Measurements from ENCODE around the gene CLIP1. TPM values are rescaled to one million over a fixed set of nuclear protein-coding genes. Genes with fewer than 3 reads are reported as not detected.
A peak's percentile ranks its signal among the peaks of the same experiment; 100 is the strongest.
"Not testable (repeated sequence)": the region's sequence is repeated elsewhere in the genome, so short reads cannot be mapped to it uniquely, and the experiment has no call there.

The CLIP1 gene
- total RNA-seq, 1 donor from 2014 or later: 59.1 TPM

DNA sequence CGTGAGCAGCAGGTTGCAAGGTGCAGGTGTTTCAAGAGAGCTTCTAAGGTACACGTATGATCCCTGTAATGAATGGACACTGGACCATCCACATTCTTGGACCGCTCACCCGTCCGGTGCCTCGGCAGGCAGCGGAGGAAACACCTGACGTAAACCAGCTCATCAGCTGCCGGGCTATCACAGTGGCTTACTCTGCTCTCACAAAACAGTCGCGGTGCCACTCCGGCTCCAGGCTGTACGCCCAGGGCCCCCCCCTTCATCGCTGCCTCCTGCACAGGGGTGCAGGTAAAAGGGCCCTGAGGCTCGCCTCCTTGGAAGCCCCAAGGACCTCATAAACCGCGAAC is 156.6 kb downstream of the CLIP1 start:
- TF ChIP-seq, protein P1, sequence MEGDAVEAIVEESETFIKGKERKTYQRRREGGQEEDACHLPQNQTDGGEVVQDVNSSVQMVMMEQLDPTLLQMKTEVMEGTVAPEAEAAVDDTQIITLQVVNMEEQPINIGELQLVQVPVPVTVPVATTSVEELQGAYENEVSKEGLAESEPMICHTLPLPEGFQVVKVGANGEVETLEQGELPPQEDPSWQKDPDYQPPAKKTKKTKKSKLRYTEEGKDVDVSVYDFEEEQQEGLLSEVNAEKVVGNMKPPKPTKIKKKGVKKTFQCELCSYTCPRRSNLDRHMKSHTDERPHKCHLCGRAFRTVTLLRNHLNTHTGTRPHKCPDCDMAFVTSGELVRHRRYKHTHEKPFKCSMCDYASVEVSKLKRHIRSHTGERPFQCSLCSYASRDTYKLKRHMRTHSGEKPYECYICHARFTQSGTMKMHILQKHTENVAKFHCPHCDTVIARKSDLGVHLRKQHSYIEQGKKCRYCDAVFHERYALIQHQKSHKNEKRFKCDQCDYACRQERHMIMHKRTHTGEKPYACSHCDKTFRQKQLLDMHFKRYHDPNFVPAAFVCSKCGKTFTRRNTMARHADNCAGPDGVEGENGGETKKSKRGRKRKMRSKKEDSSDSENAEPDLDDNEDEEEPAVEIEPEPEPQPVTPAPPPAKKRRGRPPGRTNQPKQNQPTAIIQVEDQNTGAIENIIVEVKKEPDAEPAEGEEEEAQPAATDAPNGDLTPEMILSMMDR (conservative IDR thresholded peaks at IDR 0.05): no peak
- H3K36me3 Mint-ChIP-seq: no peaks in the 10 kb centered on the region
- H3K27ac Mint-ChIP-seq: peak overlapping the region; percentile 98

DNA sequence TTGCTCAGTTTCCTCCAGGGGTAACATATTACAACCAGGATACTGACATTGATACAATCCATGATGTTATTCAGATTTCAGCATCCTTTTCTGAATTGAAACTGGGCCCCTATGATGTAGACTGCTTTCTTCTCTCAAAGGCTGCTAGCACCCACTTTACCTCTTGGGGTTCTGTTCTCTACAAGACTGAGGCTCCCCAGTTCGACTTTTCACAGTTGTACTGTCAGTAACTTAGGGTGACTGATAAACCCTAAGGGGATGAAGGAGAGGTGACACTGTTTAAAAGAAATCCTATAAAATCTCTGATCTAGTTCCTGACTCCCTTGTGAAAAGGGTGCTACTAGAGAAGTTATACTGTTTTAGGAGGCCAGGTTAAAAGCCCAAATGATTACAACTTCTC is 157.0 kb downstream of the CLIP1 start:
- Mint-ChIP-seq H3K36me3 (no peaks in the 10 kb centered on the region), H3K27me3 (peaks cover 8% of the 10 kb centered on the region), H3K27ac (peak overlapping the region; percentile 98), H3K4me1 (ENCODE audit: unreplicated experiment) (peaks cover 8% of the 10 kb centered on the region), H3K9me3 (no peaks in the 10 kb centered on the region), H3K4me3 (peak overlapping the region; percentile 97)
- TF ChIP-seq, protein P1 (conservative IDR thresholded peaks at IDR 0.05): no peak
- DNase-seq (ENCODE audit: extremely low spot score, unreplicated experiment): no peak

More for the DNA sequence above, 156.6 kb downstream of the CLIP1 start:
- H3K4me3 Mint-ChIP-seq: peak overlapping the region; percentile 97
- no peak for DNase-seq (ENCODE audit: extremely low spot score, unreplicated experiment)
- no peaks in the 10 kb centered on the region for H3K9me3 Mint-ChIP-seq
- peaks cover 8% of the 10 kb centered on the region for H3K4me1 Mint-ChIP-seq (ENCODE audit: unreplicated experiment)
- peaks cover 8% of the 10 kb centered on the region for H3K27me3 Mint-ChIP-seq

DNA sequence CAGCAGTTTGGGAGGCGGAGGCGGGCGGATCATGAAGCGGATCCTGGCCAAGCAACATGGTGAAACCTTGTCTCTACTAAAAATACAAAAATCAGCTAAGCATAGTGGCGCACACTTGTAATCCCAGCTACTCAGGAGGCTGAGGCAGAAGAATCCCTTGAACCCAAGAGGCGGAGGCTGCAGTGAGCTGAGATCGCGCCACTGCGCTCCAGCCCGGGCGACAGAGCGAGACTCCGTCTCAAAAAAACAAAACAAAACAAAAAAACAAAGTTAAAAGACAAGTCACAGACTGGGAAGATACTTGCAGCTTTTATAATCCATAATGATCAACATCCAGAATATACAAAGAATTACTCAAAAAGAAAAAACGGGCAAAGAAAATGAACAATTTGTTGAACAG is 161.7 kb downstream of the CLIP1 start:
- not testable (repeated sequence) for H3K4me3 Mint-ChIP-seq; H3K9me3 Mint-ChIP-seq; H3K27me3 Mint-ChIP-seq; DNase-seq (ENCODE audit: extremely low spot score, unreplicated experiment); H3K27ac Mint-ChIP-seq; H3K36me3 Mint-ChIP-seq; H3K4me1 Mint-ChIP-seq (ENCODE audit: unreplicated experiment)

DNA sequence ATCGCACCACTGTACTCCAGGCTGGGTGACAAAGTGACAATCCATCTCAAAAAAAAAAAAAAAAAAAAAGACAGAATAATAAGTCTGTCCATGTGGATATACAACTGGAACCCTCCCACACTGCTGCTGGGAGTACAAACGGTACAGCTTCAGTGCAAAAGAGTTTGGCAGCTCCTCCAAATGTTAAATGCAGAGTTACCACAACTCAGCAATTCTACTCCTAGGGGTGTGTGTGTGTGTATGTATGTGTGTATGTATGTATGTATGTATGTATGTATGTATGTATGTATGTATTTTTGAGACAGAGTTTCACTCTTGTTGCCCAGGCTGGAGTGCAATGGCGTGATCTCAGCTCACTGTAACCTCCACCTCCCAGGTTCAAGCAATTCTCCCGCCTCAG is 163.5 kb downstream of the CLIP1 start:
- not testable (repeated sequence) for H3K4me3 Mint-ChIP-seq; H3K4me1 Mint-ChIP-seq (ENCODE audit: unreplicated experiment); H3K27me3 Mint-ChIP-seq; H3K9me3 Mint-ChIP-seq; DNase-seq (ENCODE audit: extremely low spot score, unreplicated experiment); H3K27ac Mint-ChIP-seq
- peaks cover 10% of the 10 kb centered on the region for H3K36me3 Mint-ChIP-seq

GRCh38 chr12:122258462-122258861 is 164.0 kb downstream of the CLIP1 start:
- not testable (repeated sequence) for H3K27ac Mint-ChIP-seq; DNase-seq (ENCODE audit: extremely low spot score, unreplicated experiment); H3K4me3 Mint-ChIP-seq; H3K9me3 Mint-ChIP-seq; H3K27me3 Mint-ChIP-seq; H3K4me1 Mint-ChIP-seq (ENCODE audit: unreplicated experiment)
- H3K36me3 Mint-ChIP-seq: peaks cover 10% of the 10 kb centered on the region

GRCh38 chr12:122250536-122250935 is 171.9 kb downstream of the CLIP1 start:
- no peak for DNase-seq (ENCODE audit: extremely low spot score, unreplicated experiment)
- Mint-ChIP-seq H3K4me1 (ENCODE audit: unreplicated experiment) (no peaks in the 10 kb centered on the region), H3K27me3 (no peaks in the 10 kb centered on the region), H3K27ac (no peak overlapping the region), H3K9me3 (no peaks in the 10 kb centered on the region), H3K4me3 (no peak overlapping the region), H3K36me3 (peaks cover 10% of the 10 kb centered on the region)
- TF ChIP-seq, protein P1 (conservative IDR thresholded peaks at IDR 0.05): no peak

DNA sequence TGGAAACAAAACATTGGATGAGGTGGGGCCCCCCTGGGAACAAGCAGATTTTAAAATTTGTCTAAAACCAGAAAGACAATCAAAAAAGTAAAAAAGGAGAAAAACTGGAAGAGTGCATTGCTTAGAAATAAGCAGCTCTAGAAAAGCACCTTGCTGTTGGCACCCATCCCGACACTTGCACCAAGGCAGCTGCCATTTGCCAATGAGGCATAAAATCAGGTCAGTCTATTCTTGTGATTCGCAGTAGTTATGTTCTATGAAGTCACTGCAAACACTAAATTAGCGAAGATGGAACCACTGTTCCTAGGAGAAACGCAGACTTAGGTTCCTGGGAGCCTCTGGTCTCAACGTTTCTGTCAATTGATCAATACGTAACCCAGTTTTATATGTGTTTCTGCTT is 172.4 kb downstream of the CLIP1 start:
- H3K4me1 Mint-ChIP-seq (ENCODE audit: unreplicated experiment): no peaks in the 10 kb centered on the region
- TF ChIP-seq, protein P1 (conservative IDR thresholded peaks at IDR 0.05): no peak
- DNase-seq (ENCODE audit: extremely low spot score, unreplicated experiment): no peak
- no peaks in the 10 kb centered on the region for H3K9me3 Mint-ChIP-seq
- H3K36me3 Mint-ChIP-seq: peaks cover 9% of the 10 kb centered on the region
- no peaks in the 10 kb centered on the region for H3K27me3 Mint-ChIP-seq
- no peak overlapping the region for H3K27ac Mint-ChIP-seq
- H3K4me3 Mint-ChIP-seq: no peak overlapping the region

Measured in type B pancreatic cell (in vitro differentiated cells).